GM21619 (cell line): ENCODE results near the gene PDIA2.

Experiments
- ATAC-seq: cut with Tn5 transposase; IDR thresholded peaks from one replicate; pipeline ENCODE4 v1.9.1; 2021; ENCODE audit not compliant: unreplicated experiment

PDIA2 gene

DNA sequence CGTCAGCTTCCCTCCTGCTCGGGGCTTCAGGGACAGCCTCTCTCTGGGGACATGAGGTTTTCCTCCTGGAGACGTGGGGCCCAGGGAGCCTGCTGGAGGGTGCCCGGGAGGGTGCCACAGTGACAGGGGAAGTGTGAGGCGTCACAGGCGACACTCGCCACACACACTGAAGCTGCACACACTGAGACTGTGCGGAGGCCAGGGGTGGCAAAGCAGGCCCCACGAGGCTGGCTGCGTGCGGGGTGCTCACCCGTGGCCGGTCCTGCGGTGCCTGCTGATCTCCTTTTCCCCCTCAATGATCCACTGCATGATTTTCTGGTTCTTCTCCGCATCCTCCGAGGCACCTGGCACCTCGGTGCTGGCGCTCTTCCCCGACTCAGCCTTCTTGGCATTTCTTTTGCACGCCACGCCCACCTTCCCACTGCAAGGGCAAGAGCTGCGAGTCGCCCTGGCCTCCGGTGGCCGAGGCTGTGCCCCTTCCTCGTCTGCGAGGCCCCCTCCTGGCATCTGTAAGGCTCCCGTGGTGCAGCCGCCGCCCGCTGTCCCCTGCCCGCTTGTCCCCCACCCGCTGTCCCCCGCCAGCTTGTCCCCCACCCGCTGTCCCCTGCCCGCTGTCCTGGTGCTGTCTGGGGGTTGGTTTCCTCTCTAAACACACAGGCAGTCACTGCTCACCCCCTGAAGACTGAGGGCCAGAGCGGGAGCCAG lies 14.0 kb downstream of the PDIA2 start:
- no peak for ATAC-seq

GRCh38 chr16:297832-298231 lies 14.9 kb downstream of the PDIA2 start:
- no peak for ATAC-seq

DNA sequence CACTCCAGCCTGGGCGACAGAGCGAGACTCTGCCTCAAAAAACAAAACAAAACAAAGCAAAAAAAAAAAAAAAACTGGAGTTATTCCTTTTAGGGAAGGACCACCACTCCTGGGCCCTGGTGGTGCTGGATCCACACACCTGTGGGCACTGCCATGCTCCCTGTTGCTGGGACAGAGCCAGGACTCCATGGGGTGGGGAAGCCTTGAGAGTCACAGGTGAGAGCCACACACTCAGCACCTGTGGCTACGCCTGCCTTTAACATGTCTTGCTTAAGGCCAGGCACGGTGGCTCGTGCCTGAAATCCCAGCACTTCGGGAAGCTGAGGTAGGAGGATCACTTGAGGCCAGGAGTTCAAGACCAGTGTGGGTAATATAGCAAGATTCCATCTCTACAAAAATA lies 18.3 kb downstream of the PDIA2 start:
- no peak for ATAC-seq

DNA sequence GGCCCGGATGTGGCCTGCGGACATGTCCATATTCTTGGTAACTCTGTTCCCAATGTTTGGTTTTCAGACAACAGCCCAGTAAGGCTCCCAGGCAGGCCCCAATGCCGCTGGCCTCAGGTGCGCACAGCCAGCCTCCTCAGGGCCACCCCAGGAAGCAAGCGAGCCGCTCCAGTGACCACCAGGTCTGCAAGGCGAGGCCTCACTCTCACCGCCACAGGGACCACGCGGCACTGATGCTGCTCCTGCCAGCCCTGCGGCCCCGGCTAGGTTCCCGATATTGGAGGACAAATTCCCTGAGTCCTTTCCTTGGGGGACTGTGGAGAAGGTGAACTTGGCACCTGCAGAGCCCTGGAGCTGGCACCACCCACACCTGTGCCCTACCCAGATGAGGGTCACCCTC lies 19.0 kb downstream of the PDIA2 start:
- no peak for ATAC-seq

- ATAC-seq = no peak
Measured at GRCh38 chr16:303760-304505, 21.0 kb downstream of the PDIA2 start.

DNA sequence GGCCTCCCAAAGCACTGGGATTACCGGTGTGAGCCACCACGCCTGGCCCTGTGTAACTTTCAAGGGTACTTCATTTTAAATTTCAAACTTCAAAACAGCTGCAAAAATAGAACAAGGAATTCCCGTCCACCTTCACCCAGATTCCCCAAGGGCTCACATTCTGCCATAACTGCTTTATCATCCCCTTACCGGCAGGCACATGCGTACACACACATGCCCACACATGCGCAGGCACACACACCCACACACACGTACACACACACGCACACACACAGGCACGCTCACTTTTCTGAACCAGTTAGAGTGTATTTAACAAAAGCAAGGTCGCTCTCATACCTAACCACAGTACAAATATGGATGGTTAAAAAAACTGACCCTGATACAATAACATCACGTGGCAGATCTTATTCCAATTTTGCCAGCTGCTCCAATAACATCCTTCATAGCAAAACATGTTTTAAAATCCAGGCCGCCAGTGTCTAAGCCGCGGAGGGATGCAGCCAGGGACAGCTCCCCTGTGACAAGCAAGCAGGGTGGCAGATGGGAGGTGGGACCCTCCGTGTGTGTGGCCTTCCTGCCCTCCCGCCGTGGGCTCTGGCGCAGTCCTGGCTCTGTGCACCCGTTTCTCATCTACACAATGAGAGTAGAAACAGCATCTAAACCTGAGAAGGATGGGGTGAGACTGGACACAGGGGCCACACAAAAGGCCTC lies 23.1 kb downstream of the PDIA2 start:
- no peak for ATAC-seq

DNA sequence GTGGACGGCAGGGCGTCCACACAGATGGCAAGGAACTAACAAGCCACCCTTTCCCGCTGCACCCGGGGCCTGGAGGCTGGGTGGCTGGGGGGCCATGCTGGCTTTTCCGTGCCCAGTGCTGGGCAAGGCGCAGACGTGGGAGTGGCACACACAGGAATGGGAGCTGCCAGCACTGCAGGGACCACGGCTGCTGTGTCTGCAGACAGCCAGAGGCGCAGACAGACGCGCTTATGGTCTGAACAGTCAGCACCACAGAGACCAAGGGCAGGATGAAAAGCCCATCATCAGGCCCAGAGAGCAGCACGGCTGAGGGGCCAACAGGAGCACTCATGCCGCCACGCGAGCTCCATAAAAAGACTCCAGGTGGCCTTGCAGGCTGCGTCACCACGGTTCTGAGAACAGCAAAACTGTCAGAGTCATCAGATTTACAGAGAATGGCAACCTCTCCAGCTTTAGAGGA lies 24.0 kb downstream of the PDIA2 start:
- no peak for ATAC-seq

- no peak for ATAC-seq
Measured at GRCh38 chr16:307691-308312, 24.8 kb downstream of the PDIA2 start.

DNA sequence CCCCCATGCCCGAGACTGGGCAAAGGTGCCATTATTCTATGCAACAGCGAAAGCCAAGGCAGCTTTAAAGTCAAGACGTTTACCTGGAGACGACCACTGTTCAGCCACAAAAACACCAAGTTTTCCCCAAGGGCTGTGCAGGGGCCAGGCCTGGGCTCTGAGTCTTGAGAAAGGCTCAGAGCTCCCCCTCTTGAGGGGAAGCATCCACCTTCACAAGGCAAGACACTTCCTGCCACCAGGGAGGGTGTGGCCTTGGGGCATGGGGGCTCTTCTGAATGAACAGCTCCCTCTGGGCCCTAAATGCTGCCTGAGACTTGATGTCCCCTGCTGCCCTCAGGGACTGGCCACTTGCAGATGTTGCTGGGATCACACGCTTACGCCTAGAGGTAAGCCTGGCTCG lies 26.5 kb downstream of the PDIA2 start:
- no peak for ATAC-seq

DNA sequence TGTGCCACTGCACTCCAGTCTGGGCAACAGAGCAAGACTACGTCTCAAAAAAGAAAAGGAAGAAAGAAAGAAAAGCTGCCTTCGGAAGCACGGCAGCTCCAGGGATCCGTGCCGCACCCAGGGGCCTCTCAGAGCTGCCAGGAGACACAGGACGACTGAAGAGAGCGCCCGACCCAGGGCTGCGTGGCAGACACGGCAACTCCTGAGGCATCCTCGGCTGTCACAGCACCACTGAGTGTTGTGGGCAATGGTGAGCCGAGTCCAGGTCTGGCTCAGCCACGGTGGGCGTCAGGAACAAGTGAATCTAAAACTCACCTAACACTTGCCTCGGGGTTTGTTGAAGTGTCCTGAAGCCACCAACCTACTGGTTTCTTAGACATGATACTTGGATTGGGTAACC lies 28.8 kb downstream of the PDIA2 start:
- no peak for ATAC-seq

GRCh38 chr16:314351-314750 lies 31.4 kb downstream of the PDIA2 start:
- ATAC-seq = no peak

GRCh38 chr16:314795-315299 lies 31.9 kb downstream of the PDIA2 start:
- no peak for ATAC-seq

GRCh38 chr16:316741-317464 lies 33.9 kb downstream of the PDIA2 start:
- no peak for ATAC-seq

- no peak for ATAC-seq
Measured at GRCh38 chr16:317583-317982, 34.6 kb downstream of the PDIA2 start.

DNA sequence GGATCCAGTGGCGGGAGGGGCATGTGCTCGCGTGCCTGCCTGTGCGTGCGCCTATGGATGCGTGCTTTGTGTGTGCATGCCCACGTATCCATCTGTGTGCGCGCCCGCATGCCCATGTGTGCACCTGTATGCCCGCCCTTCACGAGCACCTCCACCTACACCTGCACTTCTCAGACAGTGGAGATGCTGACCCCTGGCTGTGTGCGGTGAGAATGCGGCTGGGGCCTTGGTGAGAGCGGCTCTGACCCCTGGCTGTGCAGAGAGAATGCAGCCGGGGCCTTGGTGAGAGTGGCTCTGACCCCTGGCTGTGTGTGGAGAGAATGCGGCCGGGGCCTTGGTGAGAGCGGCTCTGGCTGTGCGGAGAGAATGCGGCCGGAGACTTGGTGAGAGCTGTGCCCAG lies 35.7 kb downstream of the PDIA2 start:
- no peak for ATAC-seq

DNA sequence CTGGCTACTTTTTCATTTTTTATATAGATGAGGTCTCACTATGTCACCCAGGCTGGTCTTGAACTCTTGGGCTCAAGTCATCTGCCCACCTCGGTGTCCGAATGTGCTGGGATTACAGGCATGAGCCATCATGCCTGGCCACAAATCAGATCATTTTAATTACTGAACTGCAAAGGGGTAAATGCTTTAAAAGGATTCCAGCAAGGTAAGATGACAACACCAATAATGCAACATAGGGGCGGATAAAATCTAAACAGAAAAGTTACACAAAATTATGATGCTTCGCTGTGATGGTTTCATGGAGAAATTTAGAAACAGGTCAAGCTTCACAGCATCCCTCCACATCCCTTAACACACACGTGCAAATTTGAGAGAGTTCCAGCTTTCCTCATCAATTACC lies 37.2 kb downstream of the PDIA2 start:
- no peak for ATAC-seq

DNA sequence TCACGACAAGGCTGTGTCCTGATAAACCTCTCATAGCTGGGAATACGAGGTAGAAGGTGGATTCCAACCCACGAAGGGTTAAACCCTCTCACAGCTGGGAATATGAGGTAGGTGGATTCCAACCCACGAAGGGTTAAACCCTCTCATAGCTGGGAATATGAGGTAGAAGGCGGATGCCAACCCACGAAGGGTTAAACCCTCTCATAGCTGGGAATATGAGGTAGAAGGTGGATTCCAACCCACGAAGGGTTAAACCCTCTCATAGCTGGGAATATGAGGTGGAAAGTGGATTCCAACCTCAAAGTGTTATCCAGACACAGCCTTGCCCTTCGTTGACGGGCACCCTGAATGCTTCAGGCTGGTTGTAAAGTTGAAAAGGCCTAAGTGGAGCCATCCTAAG lies 38.6 kb downstream of the PDIA2 start:
- ATAC-seq = no peak

DNA sequence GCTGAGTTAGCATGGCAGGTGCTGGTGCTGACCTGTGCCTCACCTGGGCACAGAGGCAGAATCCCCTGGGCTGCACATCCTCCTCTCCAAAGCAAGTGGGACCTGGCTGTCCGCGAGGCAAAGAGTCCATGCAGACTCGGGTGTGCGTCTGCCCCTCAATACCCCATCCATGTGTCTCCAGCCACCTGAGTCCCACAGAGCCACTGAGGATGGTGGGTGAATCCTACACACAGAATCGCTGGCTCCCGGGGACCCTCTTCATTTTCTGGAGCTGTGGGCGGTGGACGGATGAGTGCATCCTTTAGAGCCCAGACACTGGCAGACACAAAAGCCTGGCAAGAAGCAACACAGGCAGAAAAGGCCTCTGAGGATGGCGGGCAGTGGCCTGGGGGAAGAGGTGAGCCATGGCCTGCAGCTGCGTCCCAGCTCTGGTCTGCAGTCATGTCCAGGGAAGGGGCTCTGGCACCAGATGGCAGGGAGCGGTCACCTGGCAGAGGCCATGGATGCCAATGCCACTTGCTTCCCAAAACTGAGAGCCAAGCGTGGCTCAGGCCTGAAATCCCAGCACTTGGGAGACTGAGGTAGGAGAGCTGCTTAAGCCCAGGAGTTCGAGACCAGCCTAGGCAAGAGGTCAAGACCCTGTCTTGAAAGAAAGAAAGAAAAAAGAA lies 39.6 kb downstream of the PDIA2 start:
- ATAC-seq = no peak

DNA sequence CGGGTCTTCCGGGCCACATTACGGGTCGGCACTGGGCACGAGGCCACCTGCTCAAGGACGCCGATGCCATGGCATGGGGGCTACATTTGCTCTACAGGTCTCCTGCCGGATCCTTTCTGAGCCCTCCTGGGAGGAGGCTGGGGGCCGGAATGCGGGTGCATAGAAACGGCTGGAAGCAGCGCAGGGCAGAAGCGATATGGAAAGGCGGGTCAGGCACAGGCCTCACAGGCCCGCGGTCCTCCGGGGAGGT lies 41.2 kb downstream of the PDIA2 start:
- ATAC-seq = no peak
